WI38 (cell line): ENCODE results near the gene ZNF138.
"Not testable (repeated sequence)": the region's sequence is repeated elsewhere in the genome, so short reads cannot be mapped to it uniquely, and the experiment has no call there.

Experiments used
- H3K4me3 ChIP-seq: 2 replicates; pipeline ENCODE4 v1.5.1; 2011; ENCODE audit warnings: low read depth, mild to moderate bottlenecking, control low read depth, low read length
- TF ChIP-seq, protein P1 (sequence below): IDR thresholded peaks from 2 replicates; pipeline ENCODE4 v1.5.1; 2012; ENCODE audit warnings: low read depth, mild to moderate bottlenecking, control low read depth, low read length

The ZNF138 gene

DNA sequence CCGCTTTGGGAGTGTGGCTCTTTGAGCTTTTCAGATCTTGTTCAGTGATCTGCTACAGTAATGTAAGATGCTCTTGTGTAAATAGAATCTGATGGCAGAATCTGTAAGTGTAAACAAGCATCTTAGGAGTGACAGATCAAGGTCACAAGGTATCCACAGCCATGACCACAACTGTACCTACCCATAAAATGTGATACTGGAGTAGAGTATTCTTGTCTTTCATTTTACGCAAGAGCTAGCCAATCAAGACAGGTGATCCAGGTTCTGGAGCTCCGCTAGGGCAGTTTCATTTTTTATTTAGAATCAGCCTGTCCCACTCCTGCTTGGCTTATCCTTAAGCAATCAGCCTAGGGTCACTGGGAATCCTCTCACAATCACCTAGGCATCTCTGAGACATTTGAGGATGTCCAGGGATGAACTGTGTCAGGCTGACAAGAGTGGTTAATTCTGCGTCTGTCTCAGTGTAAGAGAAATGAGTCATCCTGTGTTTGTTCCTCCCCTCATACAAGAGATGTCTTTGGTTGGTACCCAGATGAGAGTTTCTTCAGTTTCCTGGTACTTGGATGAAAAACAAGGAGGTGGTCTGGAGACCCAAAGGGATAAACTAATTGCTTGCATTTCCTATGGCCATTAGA lies 13.6 kb downstream of the ZNF138 start:
- H3K4me3 ChIP-seq: no peak overlapping the region
- TF ChIP-seq, protein P1, sequence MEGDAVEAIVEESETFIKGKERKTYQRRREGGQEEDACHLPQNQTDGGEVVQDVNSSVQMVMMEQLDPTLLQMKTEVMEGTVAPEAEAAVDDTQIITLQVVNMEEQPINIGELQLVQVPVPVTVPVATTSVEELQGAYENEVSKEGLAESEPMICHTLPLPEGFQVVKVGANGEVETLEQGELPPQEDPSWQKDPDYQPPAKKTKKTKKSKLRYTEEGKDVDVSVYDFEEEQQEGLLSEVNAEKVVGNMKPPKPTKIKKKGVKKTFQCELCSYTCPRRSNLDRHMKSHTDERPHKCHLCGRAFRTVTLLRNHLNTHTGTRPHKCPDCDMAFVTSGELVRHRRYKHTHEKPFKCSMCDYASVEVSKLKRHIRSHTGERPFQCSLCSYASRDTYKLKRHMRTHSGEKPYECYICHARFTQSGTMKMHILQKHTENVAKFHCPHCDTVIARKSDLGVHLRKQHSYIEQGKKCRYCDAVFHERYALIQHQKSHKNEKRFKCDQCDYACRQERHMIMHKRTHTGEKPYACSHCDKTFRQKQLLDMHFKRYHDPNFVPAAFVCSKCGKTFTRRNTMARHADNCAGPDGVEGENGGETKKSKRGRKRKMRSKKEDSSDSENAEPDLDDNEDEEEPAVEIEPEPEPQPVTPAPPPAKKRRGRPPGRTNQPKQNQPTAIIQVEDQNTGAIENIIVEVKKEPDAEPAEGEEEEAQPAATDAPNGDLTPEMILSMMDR: no peak

DNA sequence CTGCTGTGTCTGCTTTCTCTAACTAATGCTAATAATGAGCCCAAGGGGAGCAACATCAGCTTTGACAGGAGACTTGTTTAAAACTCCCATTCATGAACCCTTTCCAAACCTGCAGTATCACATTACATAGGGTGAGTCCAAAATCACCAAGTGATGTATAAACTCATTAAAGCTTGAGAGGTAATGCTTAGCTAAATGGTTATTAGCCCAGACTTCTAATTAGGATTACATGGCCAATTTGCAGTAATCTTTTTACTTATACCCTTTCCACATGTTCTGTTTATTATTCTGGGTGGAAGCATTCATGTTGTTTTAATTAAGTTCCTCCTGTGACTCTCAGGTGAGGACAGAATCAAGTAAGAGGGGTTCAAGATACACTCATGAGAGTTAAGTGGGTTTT lies 17.5 kb downstream of the ZNF138 start:
- TF ChIP-seq, protein P1: no peak

DNA sequence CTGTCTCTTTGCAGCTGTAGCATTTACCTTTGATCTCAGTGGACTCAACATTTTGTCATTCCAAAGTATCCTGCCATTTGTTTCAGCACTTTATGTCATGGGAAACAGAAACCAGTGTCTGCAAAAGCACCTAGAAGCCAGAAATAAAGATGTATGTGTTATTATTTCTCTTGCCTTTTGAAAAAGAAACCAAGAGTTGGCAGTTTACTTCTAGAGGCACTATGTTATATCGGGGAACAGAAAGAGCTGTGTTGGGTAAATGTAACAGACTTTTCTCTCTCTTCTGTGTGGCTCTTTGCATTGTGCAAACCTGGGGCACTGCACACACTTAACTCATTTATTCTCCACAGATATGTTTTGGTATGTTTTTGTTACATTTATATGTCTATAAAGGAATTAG lies 36.7 kb downstream of the ZNF138 start:
- no peak overlapping the region for H3K4me3 ChIP-seq
- TF ChIP-seq, protein P1: no peak

More for the DNA sequence above, 17.5 kb downstream of the ZNF138 start:
- no peak overlapping the region for H3K4me3 ChIP-seq

DNA sequence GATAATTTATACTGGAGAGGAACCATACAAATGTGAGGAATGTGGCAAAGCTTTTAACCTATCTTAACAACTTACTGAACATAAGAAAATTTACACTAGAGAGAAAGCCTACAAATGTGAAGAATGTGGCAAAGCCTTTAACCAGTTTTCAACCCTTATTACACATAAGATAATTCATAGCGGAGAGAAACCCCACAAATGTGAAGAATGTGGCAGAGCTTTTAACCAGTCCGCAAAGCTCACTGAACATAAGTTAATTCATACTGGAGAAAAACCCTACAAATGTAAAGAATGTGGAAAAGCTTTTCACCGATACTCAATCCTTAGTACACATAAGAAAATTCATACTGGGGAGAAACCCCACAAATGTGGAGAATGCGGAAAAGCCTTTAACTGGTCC lies 37.9 kb downstream of the ZNF138 start:
- no peak overlapping the region for H3K4me3 ChIP-seq
- TF ChIP-seq, protein P1: no peak

DNA sequence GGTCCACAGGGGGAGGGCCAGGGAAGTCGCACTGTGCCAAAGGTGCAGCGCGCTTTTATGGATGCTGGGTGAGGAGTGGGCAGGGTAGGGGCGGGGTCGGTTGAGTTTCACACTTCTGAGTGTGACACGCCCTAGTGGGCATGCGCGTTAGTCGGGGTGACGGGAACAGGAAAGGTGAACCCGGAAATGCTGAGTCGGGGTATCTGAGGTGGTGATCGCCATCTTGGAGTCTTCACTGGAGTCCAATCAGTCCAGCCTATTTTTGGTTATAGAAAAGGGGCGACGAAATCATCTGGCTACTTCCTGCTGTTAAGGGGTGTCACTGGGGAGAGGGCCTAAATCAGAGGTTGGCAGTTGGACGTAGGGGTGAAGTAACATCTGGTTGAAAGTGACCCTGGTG lies 40.8 kb downstream of the ZNF138 start:
- TF ChIP-seq, protein P1: no peak
- H3K4me3 ChIP-seq: no peak overlapping the region

DNA sequence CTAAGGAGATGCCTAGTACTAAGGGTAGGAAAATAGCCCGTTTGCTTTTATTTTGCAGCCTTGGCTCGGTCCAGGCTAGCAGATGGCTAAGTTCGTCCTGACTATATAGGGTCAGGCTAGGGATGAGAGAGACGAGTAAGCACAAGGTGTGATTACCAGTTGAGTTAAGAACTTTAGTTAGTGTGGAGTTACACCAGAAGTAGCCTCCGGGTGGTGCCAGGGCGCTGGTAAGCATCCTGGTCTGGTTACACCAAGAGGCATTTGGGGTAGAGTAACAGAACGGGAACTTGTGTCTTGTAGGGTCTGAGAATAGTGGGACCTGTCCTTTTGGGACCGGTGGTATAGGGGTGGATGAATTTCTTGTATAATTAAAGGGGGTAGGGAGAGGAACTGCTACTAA lies 41.6 kb downstream of the ZNF138 start:
- not testable (repeated sequence) for H3K4me3 ChIP-seq

DNA sequence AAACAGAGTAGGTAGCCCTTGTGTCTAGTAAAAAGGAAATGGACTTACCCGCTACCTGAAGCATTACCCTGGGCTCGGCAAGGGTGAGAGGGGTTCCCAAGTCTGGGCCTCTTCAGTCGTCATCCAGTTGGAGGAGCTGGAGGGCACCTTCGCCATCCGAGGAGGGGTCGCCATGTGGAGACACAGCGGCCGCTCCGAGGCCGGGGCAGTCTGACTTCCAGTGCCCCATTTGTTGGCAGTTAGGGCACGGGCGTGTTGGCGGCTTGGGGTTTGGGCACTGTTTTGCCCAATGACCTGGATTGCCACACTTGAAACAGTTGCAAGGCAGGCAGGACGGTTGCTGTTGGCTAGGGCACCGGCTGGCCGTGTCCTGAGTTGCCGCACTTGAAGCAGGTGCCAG lies 43.8 kb downstream of the ZNF138 start:
- not testable (repeated sequence) for H3K4me3 ChIP-seq

DNA sequence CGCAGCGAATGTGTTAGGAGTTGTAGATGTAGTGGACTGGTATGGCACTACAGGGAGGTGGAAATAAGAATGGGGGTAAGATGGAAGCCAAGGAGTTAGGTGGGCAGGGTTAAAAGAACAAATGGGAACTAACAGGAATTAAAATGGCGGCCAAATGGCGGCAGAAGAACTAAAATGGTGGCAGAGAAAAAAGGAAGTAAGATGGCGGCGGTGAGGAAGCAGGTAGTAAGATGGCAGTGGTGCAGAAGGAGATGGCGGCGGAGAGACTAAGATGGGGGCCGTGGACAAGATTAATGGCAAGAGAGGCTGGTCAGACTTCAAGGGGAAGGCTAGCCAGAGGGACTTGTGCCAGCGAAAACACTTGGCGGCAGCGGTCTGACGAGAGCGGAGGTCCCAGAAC lies 44.5 kb downstream of the ZNF138 start:
- TF ChIP-seq, protein P1: no peak
- H3K4me3 ChIP-seq: no peak overlapping the region
